Calu3 (cell line): Measurements from ENCODE around the gene ANO3. TPM values are rescaled to one million over a fixed set of nuclear protein-coding genes. Genes with fewer than 3 reads are reported as not detected.

Experiments
- BruUV-seq: library from RNA; stranded (reverse); fragments of 400-500 nt; replicated peaks from 2 replicates; lab custom pipeline; 2021; lab: Mats Ljungman, UMichigan
- CTCF ChIA-PET: fragments of 300-600 bp; sonication (Branson Sonifier 250); formaldehyde crosslinking; loops from one replicate; lab custom pipeline; 2022; ENCODE audit warnings: antibody characterized with exemption; lab: Charles Lee
- DNase-seq: peaks from one replicate; pipeline ENCODE4 v3.0.0; 2022
- H3K27ac Mint-ChIP-seq: one replicate; pipeline ENCODE4 v1.8.0; 2022; ENCODE audit warnings: mixed read lengths; ENCODE audit not compliant: unreplicated experiment
- H3K27me3 Mint-ChIP-seq: one replicate; pipeline ENCODE4 v1.8.0; 2022; ENCODE audit warnings: mixed read lengths; ENCODE audit not compliant: unreplicated experiment
- H3K36me3 Mint-ChIP-seq: one replicate; pipeline ENCODE4 v1.8.0; 2022; ENCODE audit warnings: mild to moderate bottlenecking, moderate library complexity, mixed read lengths; ENCODE audit not compliant: insufficient read depth, unreplicated experiment
- H3K4me1 Mint-ChIP-seq: one replicate; pipeline ENCODE4 v1.8.0; 2022; ENCODE audit warnings: mild to moderate bottlenecking, low read depth, mixed read lengths; ENCODE audit not compliant: unreplicated experiment
- H3K4me3 Mint-ChIP-seq: one replicate; pipeline ENCODE4 v1.8.0; 2022; ENCODE audit warnings: mild to moderate bottlenecking, low read depth, moderate library complexity, mixed read lengths; ENCODE audit not compliant: unreplicated experiment
- H3K9me3 Mint-ChIP-seq: one replicate; pipeline ENCODE4 v1.8.0; 2022; ENCODE audit warnings: low read depth, mixed read lengths; ENCODE audit not compliant: unreplicated experiment
- CTCF ChIP-seq: fragments of 200-600 bp; IDR thresholded peaks from one replicate; pipeline ENCODE4 v1.8.0; 2022; ENCODE audit warnings: antibody characterized with exemption; ENCODE audit not compliant: unreplicated experiment
- intact Hi-C: fragments of 100-400 bp; cut with micrococcal nuclease; formaldehyde crosslinking; loops from one replicate; pipeline ENCODE4 v1.10.0; 2022; ENCODE audit not compliant: unreplicated experiment
- total RNA-seq: library from RNA; stranded (reverse); gene quantifications from 2 replicates; pipeline ENCODE4 v1.2.3, GENCODE V29; 2022

ANO3 gene
- total RNA-seq, 1 experiment from 2014 or later, result not detected

DNA sequence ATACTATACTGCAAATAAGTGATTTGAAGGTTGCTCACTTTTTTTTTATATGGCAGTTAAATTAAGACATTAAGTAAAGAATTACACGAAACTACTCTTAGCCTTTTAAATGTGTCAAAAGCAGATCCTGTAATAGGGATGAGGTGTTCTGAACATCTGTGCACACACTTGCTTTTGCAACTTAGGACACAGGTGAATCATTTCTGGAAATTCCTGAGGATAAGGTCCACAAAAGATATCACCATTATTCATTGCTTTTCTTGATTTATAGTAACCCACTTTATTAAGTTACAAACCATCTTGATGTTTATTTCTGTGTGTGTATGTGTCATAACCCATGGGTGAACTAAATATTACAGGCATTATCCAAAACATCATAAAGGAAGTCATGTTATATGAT lies 334.0 kb downstream of the ANO3 start:
- CTCF ChIA-PET, result no interaction called here
- H3K27me3 Mint-ChIP-seq, result no peaks in the 10 kb centered on the region
- DNase-seq, result no peak
- H3K27ac Mint-ChIP-seq, result no peak overlapping the region
- H3K4me3 Mint-ChIP-seq, result no peak overlapping the region
- intact Hi-C loops, result no loop called here
- BruUV-seq, result no TSS peak
- H3K4me1 Mint-ChIP-seq, result no peaks in the 10 kb centered on the region
- H3K9me3 Mint-ChIP-seq, result no peaks in the 10 kb centered on the region
- TF ChIP-seq CTCF, result no peak
- H3K36me3 Mint-ChIP-seq, result no peaks in the 10 kb centered on the region

GRCh38 chr11:26675233-26675928 lies 343.5 kb downstream of the ANO3 start:
- no TSS peak for BruUV-seq
- intact Hi-C loops, result no loop called here
- no peak for TF ChIP-seq CTCF
- Mint-ChIP-seq H3K27ac (no peak overlapping the region), H3K9me3 (no peaks in the 10 kb centered on the region), H3K4me1 (no peaks in the 10 kb centered on the region), H3K36me3 (no peaks in the 10 kb centered on the region), H3K4me3 (no peak overlapping the region), H3K27me3 (no peaks in the 10 kb centered on the region)
- CTCF ChIA-PET, result interaction anchor here (0.6 kb wide), 1 partner anchor 51 kb away, joined by 3 read pairs; no protein-coding TSS in a partner anchor
- DNase-seq, result no peak

- no peaks in the 10 kb centered on the region for H3K36me3 Mint-ChIP-seq
- no TSS peak for BruUV-seq
- H3K4me3 Mint-ChIP-seq, result no peak overlapping the region
- intact Hi-C loops, result no loop called here
- H3K4me1 Mint-ChIP-seq, result no peaks in the 10 kb centered on the region
- DNase-seq, result no peak
- H3K27me3 Mint-ChIP-seq, result no peaks in the 10 kb centered on the region
- no peak overlapping the region for H3K27ac Mint-ChIP-seq
- CTCF ChIA-PET, result no interaction called here
- TF ChIP-seq CTCF, result no peak
- no peaks in the 10 kb centered on the region for H3K9me3 Mint-ChIP-seq
Observed at GRCh38 chr11:26676641-26677040, 344.7 kb downstream of the ANO3 start.

- Mint-ChIP-seq H3K4me3 (no peak overlapping the region), H3K27me3 (no peaks in the 10 kb centered on the region), H3K4me1 (no peaks in the 10 kb centered on the region), H3K36me3 (no peaks in the 10 kb centered on the region), H3K27ac (no peak overlapping the region), H3K9me3 (no peaks in the 10 kb centered on the region)
- TF ChIP-seq CTCF, result no peak
- intact Hi-C loops, result no loop called here
- DNase-seq, result peak; percentile 1
- BruUV-seq, result no TSS peak
- CTCF ChIA-PET, result no interaction called here
Observed at GRCh38 chr11:26677566-26677965, 345.6 kb downstream of the ANO3 start.
